B cell (primary cell): ENCODE measurements around the gene DLGAP4. TPM values are rescaled to one million over a fixed set of nuclear protein-coding genes. Genes with fewer than 3 reads are reported as not detected.
A peak's percentile ranks its signal among the peaks of the same experiment; 100 is the strongest.

ENCODE experiments used
- ATAC-seq: fragments of 200-7000 bp; cut with Tn5 transposase; one replicate; pipeline ENCODE4 v1.10.0; 2021; ENCODE audit warnings: low read depth, mild to moderate bottlenecking, moderate number of reproducible peaks, moderate library complexity
- CTCF ChIA-PET: fragments of 350-600 bp; sonication (Branson Sonifier 250); formaldehyde crosslinking; loops from one replicate; lab custom pipeline; 2021; ENCODE audit warnings: antibody characterized with exemption, inconsistent platforms; lab: Charles Lee
- POLR2A ChIA-PET: fragments of 350-600 bp; sonication (Branson Sonifier 250); formaldehyde crosslinking; loops from one replicate; lab custom pipeline; 2021; ENCODE audit warnings: antibody characterized with exemption; lab: Charles Lee
- DNase-seq: peaks from one replicate; pipeline ENCODE4 v3.0.0; 2013
- H2AFZ ChIP-seq: 2 replicates; pipeline ENCODE4 v1.6.1; 2012; ENCODE audit warnings: mild to moderate bottlenecking, low read depth, low read length; ENCODE audit not compliant: insufficient read depth, poor library complexity, severe bottlenecking
- H3K27ac ChIP-seq, 2 donors: 1 replicate in 1 of 2; 2 replicates in 1 of 2; pipeline ENCODE4 v1.5.1; 2012 to 2013; ENCODE audit warnings: low read length in 2 of 2, mild to moderate bottlenecking in 2 of 2, moderate library complexity in 1 of 2
- H3K27me3 ChIP-seq, 4 experiments: fragments of 200-600 bp in 1 of 4; sonication (generic) in 1 of 4; replicated peaks in 1 of 4; 1 replicate in 2 of 4; 2 replicates in 2 of 4; pipeline versions ENCODE4 v1.6.1 to v1.7.0; 2013 to 2016; ENCODE audit warnings: low read length in 3 of 4, mild to moderate bottlenecking in 2 of 4, mixed read lengths in 1 of 4, moderate library complexity in 1 of 4; ENCODE audit not compliant: insufficient read depth in 4 of 4, control insufficient read depth in 3 of 4; ENCODE audit errors: control extremely low read depth in 1 of 4
- H3K36me3 ChIP-seq, 2 experiments: replicated peaks in 1 of 2; 1 replicate in 1 of 2; 2 replicates in 1 of 2; pipeline versions ENCODE4 v1.6.1 to v1.7.1; 2013; ENCODE audit warnings: low read length in 1 of 2; ENCODE audit not compliant: insufficient read depth in 2 of 2, control insufficient read depth in 1 of 2; ENCODE audit errors: control extremely low read depth in 1 of 2, extremely low read depth in 1 of 2
- H3K4me1 ChIP-seq, 2 donors: fragments of 200-600 bp in 1 of 2; sonication (generic) in 1 of 2; 1 replicate in 1 of 2; 2 replicates in 1 of 2; pipeline versions ENCODE4 v1.5.1 to v1.6.1; 2013 to 2017; ENCODE audit warnings: low read length in 2 of 2; ENCODE audit not compliant: control insufficient read depth in 2 of 2, insufficient read depth in 2 of 2
- H3K4me2 ChIP-seq: replicated peaks from 2 replicates; pipeline ENCODE3; 2012; ENCODE audit warnings: mild to moderate bottlenecking, low read depth, low read length; ENCODE audit not compliant: poor library complexity, severe bottlenecking
- H3K4me3 ChIP-seq, 5 experiments: fragments of 200-600 bp in 1 of 5; sonication (generic) in 1 of 5; 1 replicate in 3 of 5; 2 replicates in 2 of 5; pipeline versions ENCODE4 v1.5.1 to v1.7.0; 2011 to 2016; ENCODE audit warnings: low read length in 4 of 5, mild to moderate bottlenecking in 4 of 5, low read depth in 2 of 5, control low read depth in 1 of 5, moderate library complexity in 1 of 5; ENCODE audit not compliant: insufficient read depth in 1 of 5; ENCODE audit errors: control extremely low read depth in 1 of 5, extremely low read depth in 1 of 5
- H3K79me2 ChIP-seq: fragments of 200-600 bp; sonication (generic); one replicate; pipeline ENCODE4 v1.6.0; 2016; ENCODE audit warnings: low read length; ENCODE audit not compliant: control insufficient read depth, insufficient read depth
- H3K9ac ChIP-seq: fragments of 200-600 bp; sonication (generic); 2 replicates; pipeline ENCODE4 v1.6.1; 2017; ENCODE audit warnings: mild to moderate bottlenecking, low read length, moderate library complexity
- H3K9me3 ChIP-seq, 3 donors: one replicate each; pipeline versions ENCODE4 v1.6.1 to v1.7.1; 2013; ENCODE audit warnings: low read length in 2 of 3; ENCODE audit not compliant: control insufficient read depth in 2 of 3, insufficient read depth in 1 of 3; ENCODE audit errors: control extremely low read depth in 1 of 3
- H4K20me1 ChIP-seq: 2 replicates; pipeline ENCODE4 v1.6.0; 2012; ENCODE audit warnings: mild to moderate bottlenecking, low read length; ENCODE audit not compliant: insufficient read depth, control insufficient read depth, poor library complexity, severe bottlenecking
- H3K27ac Mint-ChIP-seq: one replicate; pipeline ENCODE4 v1.8.0; 2021; ENCODE audit warnings: mixed read lengths
- H3K27me3 Mint-ChIP-seq: one replicate; pipeline ENCODE4 v1.8.0; 2021; ENCODE audit warnings: mixed read lengths
- H3K4me1 Mint-ChIP-seq: one replicate; pipeline ENCODE4 v1.8.0; 2021; ENCODE audit warnings: mixed read lengths
- H3K4me3 Mint-ChIP-seq: one replicate; pipeline ENCODE4 v1.8.0; 2021; ENCODE audit warnings: mixed read lengths
- H3K9me3 Mint-ChIP-seq: one replicate; pipeline ENCODE4 v1.8.0; 2022; ENCODE audit warnings: mixed read lengths; ENCODE audit not compliant: insufficient read depth
- CTCF ChIP-seq: fragments of 200-600 bp; IDR thresholded peaks from one replicate; pipeline ENCODE4 v1.8.0; 2022; ENCODE audit warnings: antibody characterized with exemption, mild to moderate bottlenecking
- EZH2 ChIP-seq: IDR thresholded peaks from 2 replicates; pipeline ENCODE4 v1.6.1; 2012; ENCODE audit warnings: borderline replicate concordance, low read depth, mild to moderate bottlenecking, moderate library complexity, low read length; ENCODE audit not compliant: insufficient read depth, poor library complexity, severe bottlenecking
- WGBS: methylation state at CpG from one replicate; pipeline ENCODE4 v1.1.5; 2013; ENCODE audit warnings: missing lambda C conversion rate; ENCODE audit not compliant: insufficient coverage; 5-methylcytosine and 5-hydroxymethylcytosine counted together
- intact Hi-C: fragments of 100-400 bp; cut with micrococcal nuclease; formaldehyde crosslinking; loops from one replicate; pipeline ENCODE4 v1.10.0; 2022
- polyA plus RNA-seq: library from polyadenylated mRNA; depleted of rRNA; stranded (reverse); fragments of >200 nt; gene quantifications from 2 replicates; pipeline ENCODE4 v1.2.3, GENCODE V29; 2012
- total RNA-seq, 2 donors: library from RNA; stranded (reverse); fragments of 120-200 nt in 1 of 2; gene quantifications; 1 replicate in 1 of 2; 2 replicates in 1 of 2; pipeline versions ENCODE4 v1.2.3 to v1.2.4, GENCODE V29; 2013 to 2022

DLGAP4 gene
- total and polyA plus RNA-seq, 2 donors (not counting 1 experiment from before 2014, with no cell fraction given): 68.8 to 87.8 TPM

- Mint-ChIP-seq H3K9me3 (no peaks in the 10 kb centered on the region), H3K27ac (peak within 1 kb of the TSS; percentile 53), H3K4me3 (peak within 1 kb of the TSS; percentile 74), H3K27me3 (no peaks in the 10 kb centered on the region), H3K4me1 (peaks cover 3% of the 10 kb centered on the region)
- TF ChIP-seq EZH2: no peak
- no peak for TF ChIP-seq CTCF
- H3K36me3 ChIP-seq: no peaks in the 10 kb centered on the region
- ChIA-PET POLR2A (interaction anchor here (0.9 kb wide), 1 partner anchor 65 kb away, joined by 3 read pairs; the partner anchor contains the start of gene RAB5IF), CTCF (interaction anchor here (1.3 kb wide), 1 partner anchor 64 kb away, joined by 4 read pairs; the partner anchor contains the start of gene RAB5IF)
- H3K79me2 ChIP-seq: peaks cover 3% of the 10 kb centered on the region
- H3K4me2 ChIP-seq: peak within 1 kb of the TSS; percentile 82
- H3K27ac ChIP-seq: peak within 1 kb of the TSS in 1 of 2 donors; percentile 57
- no peaks in the 10 kb centered on the region for H3K9me3 ChIP-seq
- peak within 1 kb of the TSS in 4 of 5 experiments; percentile 35 to 58 (median 46) for H3K4me3 ChIP-seq
- intact Hi-C loops: no loop called here
- no peaks in the 10 kb centered on the region for H4K20me1 ChIP-seq
- ATAC-seq (peak; percentile 80), DNase-seq (peak; percentile 41)
- H2AFZ ChIP-seq: peak within 1 kb of the TSS; percentile 87
- peaks cover 0 to 3% (median 0%) of the 10 kb centered on the region in 4 experiments for H3K27me3 ChIP-seq
- peak within 1 kb of the TSS; percentile 63 for H3K9ac ChIP-seq
- WGBS: 11% methylated on average over 39 of the region's 41 CpGs
- peaks cover 9 to 15% of the 10 kb centered on the region in 2 donors for H3K4me1 ChIP-seq
Measured at GRCh38 chr20:36541227-36541767, 235.2 kb downstream of the DLGAP4 start, which contains the start of gene MYL9. TSS of gene MYL9 (plus strand) at chr20:36541519. CDS start at chr20:36544885, 3,366 bp downstream.
